Activated CD4-positive, alpha-beta T cell treated with anti-CD3 and anti-CD28 coated beads for 4 hours (primary cell): ENCODE measurements around the gene DIDO1.
A peak's percentile ranks its signal among the peaks of the same experiment; 100 is the strongest.
"Not testable (repeated sequence)": the region's sequence is repeated elsewhere in the genome, so short reads cannot be mapped to it uniquely, and the experiment has no call there.

ENCODE experiments used
- DNase-seq, 2 donors: peaks; one replicate each; pipeline ENCODE4 v3.0.0-alpha.2; 2020

Gene DIDO1

GRCh38 chr20:62925420-62926228 is 681 bp downstream of the DIDO1 start:
- peak; percentile 30 to 39 for DNase-seq

- DNase-seq = no peak
These were observed 1.3 kb downstream of the DIDO1 start for GRCh38 chr20:62925076-62925419.

- no peak for DNase-seq
These were observed 1.7 kb downstream of the DIDO1 start for GRCh38 chr20:62924442-62925075.

- no peak for DNase-seq
These were observed 2.5 kb downstream of the DIDO1 start for GRCh38 chr20:62923669-62924441.

- not testable (repeated sequence) for DNase-seq
These were observed 3.1 kb downstream of the DIDO1 start for GRCh38 chr20:62923059-62923668.

GRCh38 chr20:62922451-62922921 is 3.8 kb downstream of the DIDO1 start:
- DNase-seq = peak; percentile 39 to 48

GRCh38 chr20:62921119-62921687 is 5.1 kb downstream of the DIDO1 start:
- peak; percentile 62 to 67 for DNase-seq

- DNase-seq = no peak
These were observed 6.2 kb downstream of the DIDO1 start for GRCh38 chr20:62920039-62920645.

GRCh38 chr20:62918831-62919230 is 7.5 kb downstream of the DIDO1 start:
- peak; percentile 31 to 43 for DNase-seq

- DNase-seq = no peak
These were observed 8.2 kb downstream of the DIDO1 start for GRCh38 chr20:62918147-62918546.

- no peak for DNase-seq
These were observed 8.6 kb downstream of the DIDO1 start for GRCh38 chr20:62917720-62918119.

GRCh38 chr20:62916703-62917476 is 9.4 kb downstream of the DIDO1 start:
- no peak for DNase-seq

GRCh38 chr20:62914970-62915457 is 11.3 kb downstream of the DIDO1 start:
- DNase-seq = no peak

GRCh38 chr20:62914436-62914835 is 11.9 kb downstream of the DIDO1 start:
- DNase-seq = no peak

GRCh38 chr20:62913043-62913630 is 13.2 kb downstream of the DIDO1 start:
- no peak for DNase-seq

GRCh38 chr20:62911701-62912280 is 14.5 kb downstream of the DIDO1 start:
- DNase-seq = no peak

- DNase-seq = no peak
These were observed 15.4 kb downstream of the DIDO1 start for GRCh38 chr20:62910777-62911497.

- no peak for DNase-seq
These were observed 16.0 kb downstream of the DIDO1 start for GRCh38 chr20:62910217-62910766.

- DNase-seq = no peak
These were observed 17.1 kb downstream of the DIDO1 start for GRCh38 chr20:62908971-62909791.
